SU-DHL-6 (cell line): ENCODE results near the gene SAMD1.

ENCODE experiments used
- CTCF ChIP-seq: fragments of 200-600 bp; sonication (generic); IDR thresholded peaks from one replicate; pipeline ENCODE4 v1.5.1; 2017; ENCODE audit warnings: antibody characterized with exemption, mild to moderate bottlenecking, low read length, moderate library complexity; ENCODE audit not compliant: insufficient read depth, poor library complexity, severe bottlenecking
- EZH2phosphoT487 ChIP-seq: fragments of 200-600 bp; sonication (generic), shearing (Covaris generic); conservative IDR thresholded peaks from 2 replicates; pipeline ENCODE4 v1.6.1; 2018; ENCODE audit warnings: mild to moderate bottlenecking, antibody characterized with exemption, low read length, moderate library complexity, mixed read lengths

GRCh38 chr19:14112051-14112808, 21.7 kb upstream of the SAMD1 start:
- no peak for TF ChIP-seq CTCF
- TF ChIP-seq EZH2phosphoT487, result no peak
